RWPE2 (cell line): Measurements from ENCODE around the gene KRTAP2-4.
"Not testable (repeated sequence)": the region's sequence is repeated elsewhere in the genome, so short reads cannot be mapped to it uniquely, and the experiment has no call there.

Experiments
- ATAC-seq: fragments of 200-7000 bp; cut with Tn5 transposase; 3 replicates; pipeline ENCODE4 v1.9.1; 2021; ENCODE audit warnings: low read depth
- DNase-seq: peaks from one replicate; pipeline ENCODE4 v3.0.0-alpha.2; 2020; ENCODE audit warnings: low spot score
- H3K27ac ChIP-seq: fragments of 450-650 bp; 2 replicates; pipeline ENCODE4 v1.5.1; 2017; ENCODE audit warnings: mild to moderate bottlenecking; ENCODE audit not compliant: poor library complexity, severe bottlenecking
- H3K27me3 ChIP-seq: fragments of 250-450 bp; sonication (Bioruptor Pico); 2 replicates; pipeline ENCODE4 v1.5.1; 2021; ENCODE audit warnings: mild to moderate bottlenecking, moderate library complexity; ENCODE audit not compliant: insufficient read depth, poor library complexity, severe bottlenecking
- H3K36me3 ChIP-seq: fragments of 250-450 bp; sonication (Bioruptor Pico); 2 replicates; pipeline ENCODE4 v1.5.1; 2020; ENCODE audit warnings: low read depth, mild to moderate bottlenecking, moderate library complexity
- H3K4me1 ChIP-seq: fragments of 250-450 bp; sonication (Bioruptor Pico); 2 replicates; pipeline ENCODE4 v1.5.1; 2021; ENCODE audit warnings: mild to moderate bottlenecking, moderate library complexity; ENCODE audit not compliant: insufficient read depth, poor library complexity, severe bottlenecking
- H3K4me3 ChIP-seq: fragments of 250-450 bp; sonication (Bioruptor Pico); 2 replicates; pipeline ENCODE4 v1.5.1; 2021; ENCODE audit warnings: mild to moderate bottlenecking, moderate library complexity; ENCODE audit not compliant: severe bottlenecking
- H3K9me3 ChIP-seq: fragments of 250-450 bp; sonication (Bioruptor Pico); 2 replicates; pipeline ENCODE4 v1.5.1; 2021; ENCODE audit warnings: mild to moderate bottlenecking, moderate library complexity; ENCODE audit not compliant: severe bottlenecking
- TF ChIP-seq, protein P1 (sequence below): fragments of 450-650 bp; IDR thresholded peaks from one replicate; pipeline ENCODE4 v1.5.1; 2017; ENCODE audit warnings: mild to moderate bottlenecking, moderate library complexity; ENCODE audit not compliant: poor library complexity, severe bottlenecking

Gene KRTAP2-4

DNA sequence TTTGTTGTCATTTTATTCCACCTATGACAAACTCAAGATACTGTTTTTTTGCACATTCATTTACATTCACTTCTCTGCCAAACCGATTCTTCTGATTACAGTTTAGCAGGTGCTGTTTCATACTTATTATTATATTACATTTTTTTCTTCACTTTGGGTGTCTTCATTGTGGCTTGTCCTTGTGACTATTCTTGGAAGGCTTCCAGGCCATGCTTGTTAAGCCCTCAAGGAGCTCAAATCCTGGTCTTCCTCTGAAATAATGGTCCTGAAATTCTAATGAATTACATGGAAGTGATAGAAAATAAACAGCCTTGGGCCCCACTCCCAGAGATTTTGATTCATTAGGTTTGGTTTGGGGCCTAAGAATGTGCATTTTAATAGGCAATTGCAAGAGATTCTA, 1.4 kb downstream of the KRTAP2-4 start:
- no peaks in the 10 kb centered on the region for H3K9me3 ChIP-seq
- H3K36me3 ChIP-seq = no peaks in the 10 kb centered on the region
- peaks cover 38% of the 10 kb centered on the region for H3K4me1 ChIP-seq
- no peaks in the 10 kb centered on the region for H3K27me3 ChIP-seq
- no peak overlapping the region for H3K27ac ChIP-seq
- ATAC-seq (no peak), DNase-seq (no peak)
- H3K4me3 ChIP-seq = no peak overlapping the region
- TF ChIP-seq, protein P1, sequence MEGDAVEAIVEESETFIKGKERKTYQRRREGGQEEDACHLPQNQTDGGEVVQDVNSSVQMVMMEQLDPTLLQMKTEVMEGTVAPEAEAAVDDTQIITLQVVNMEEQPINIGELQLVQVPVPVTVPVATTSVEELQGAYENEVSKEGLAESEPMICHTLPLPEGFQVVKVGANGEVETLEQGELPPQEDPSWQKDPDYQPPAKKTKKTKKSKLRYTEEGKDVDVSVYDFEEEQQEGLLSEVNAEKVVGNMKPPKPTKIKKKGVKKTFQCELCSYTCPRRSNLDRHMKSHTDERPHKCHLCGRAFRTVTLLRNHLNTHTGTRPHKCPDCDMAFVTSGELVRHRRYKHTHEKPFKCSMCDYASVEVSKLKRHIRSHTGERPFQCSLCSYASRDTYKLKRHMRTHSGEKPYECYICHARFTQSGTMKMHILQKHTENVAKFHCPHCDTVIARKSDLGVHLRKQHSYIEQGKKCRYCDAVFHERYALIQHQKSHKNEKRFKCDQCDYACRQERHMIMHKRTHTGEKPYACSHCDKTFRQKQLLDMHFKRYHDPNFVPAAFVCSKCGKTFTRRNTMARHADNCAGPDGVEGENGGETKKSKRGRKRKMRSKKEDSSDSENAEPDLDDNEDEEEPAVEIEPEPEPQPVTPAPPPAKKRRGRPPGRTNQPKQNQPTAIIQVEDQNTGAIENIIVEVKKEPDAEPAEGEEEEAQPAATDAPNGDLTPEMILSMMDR = no peak

DNA sequence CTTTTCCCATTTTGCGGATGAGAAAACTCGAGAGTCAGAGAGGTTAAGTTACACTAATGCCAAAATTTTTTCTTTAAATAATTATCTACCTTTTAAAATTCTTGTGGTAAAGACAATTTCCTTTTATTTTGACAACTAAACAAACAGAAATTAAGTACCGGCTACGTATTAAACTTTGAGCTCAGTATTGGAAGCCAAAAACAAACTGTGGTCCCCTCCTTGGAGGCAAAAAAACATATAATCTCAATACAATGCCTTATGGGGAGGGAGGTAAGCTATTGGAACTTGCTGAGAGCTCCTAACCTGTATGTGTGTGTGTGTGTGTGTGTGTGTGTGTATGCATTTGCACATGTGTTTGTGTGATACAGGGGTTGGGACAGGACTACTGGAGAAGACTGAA, 2.2 kb downstream of the KRTAP2-4 start:
- TF ChIP-seq, protein P1 = no peak
- no peaks in the 10 kb centered on the region for H3K36me3 ChIP-seq
- H3K27ac ChIP-seq = no peak overlapping the region
- peaks cover 46% of the 10 kb centered on the region for H3K4me1 ChIP-seq
- ATAC-seq (no peak), DNase-seq (no peak)
- no peak overlapping the region for H3K4me3 ChIP-seq
- no peaks in the 10 kb centered on the region for H3K27me3 ChIP-seq
- no peaks in the 10 kb centered on the region for H3K9me3 ChIP-seq

DNA sequence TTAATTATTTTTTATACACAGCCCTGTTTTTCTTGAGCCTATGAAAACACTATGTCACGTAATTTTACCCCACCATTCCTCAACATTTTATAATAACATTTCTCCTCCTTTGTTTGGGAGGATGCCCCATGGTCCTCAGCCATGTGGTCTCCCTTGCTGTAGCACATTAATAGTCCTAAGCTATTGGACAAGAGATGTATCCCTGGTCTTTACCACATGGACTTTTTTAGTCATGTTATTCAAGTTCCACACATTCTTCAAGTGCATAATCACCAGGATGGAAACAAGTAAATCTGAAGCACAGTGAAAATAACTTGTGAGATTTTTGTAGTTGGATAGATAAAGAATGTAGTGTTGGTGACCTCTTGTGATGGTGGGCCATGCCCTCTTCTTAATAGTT, 3.7 kb downstream of the KRTAP2-4 start:
- TF ChIP-seq, protein P1 = no peak
- Histone ChIP-seq H3K27me3 (no peaks in the 10 kb centered on the region), H3K36me3 (no peaks in the 10 kb centered on the region), H3K9me3 (no peaks in the 10 kb centered on the region), H3K4me1 (peaks cover 50% of the 10 kb centered on the region), H3K4me3 (no peak overlapping the region), H3K27ac (peak overlapping the region; percentile 95)
- DNase-seq (no peak), ATAC-seq (peak; percentile 29; the same call in 1 of the 3 replicates)

DNA sequence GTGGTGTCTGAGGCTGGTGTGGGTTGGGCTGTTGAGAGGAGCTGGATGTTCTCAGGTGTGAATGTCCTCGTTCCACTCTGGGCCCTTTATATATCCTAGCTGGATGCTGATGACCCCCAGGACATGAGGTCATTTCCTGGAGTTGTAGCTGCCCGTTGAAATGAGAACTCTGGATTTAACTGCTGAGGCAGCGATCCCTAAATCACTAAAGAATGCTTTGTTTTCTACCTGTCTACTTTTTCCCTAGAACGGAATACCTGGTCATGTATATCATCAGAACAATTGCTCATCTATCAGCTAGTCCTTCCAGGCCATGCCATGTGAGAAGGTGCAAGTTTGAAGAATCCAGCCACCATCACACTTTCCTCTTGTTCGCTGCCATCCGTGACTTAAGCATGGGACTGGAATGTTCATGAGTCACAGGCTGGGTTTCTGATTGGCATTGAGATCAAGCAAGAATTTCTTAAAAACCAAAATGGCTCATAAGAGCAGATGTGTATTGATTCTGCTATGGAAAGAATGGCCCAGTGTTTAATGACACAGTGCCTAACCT, 5.6 kb downstream of the KRTAP2-4 start, which contains the start of gene KRTAP2-3:
TSS of gene KRTAP2-3 (minus strand) at position 63 of the 553 bp plus-strand sequence. CDS start 64 bp downstream, outside the sequence.
- Histone ChIP-seq H3K27me3 (no peaks in the 10 kb centered on the region), H3K36me3 (no peaks in the 10 kb centered on the region), H3K4me1 (peaks cover 40% of the 10 kb centered on the region), H3K4me3 (no peak within 1 kb of the TSS), H3K27ac (peak within 1 kb of the TSS; percentile 95), H3K9me3 (no peaks in the 10 kb centered on the region)
- peak; percentile 75 for ATAC-seq
- TF ChIP-seq, protein P1 = no peak
- peak; percentile 74 for DNase-seq

DNA sequence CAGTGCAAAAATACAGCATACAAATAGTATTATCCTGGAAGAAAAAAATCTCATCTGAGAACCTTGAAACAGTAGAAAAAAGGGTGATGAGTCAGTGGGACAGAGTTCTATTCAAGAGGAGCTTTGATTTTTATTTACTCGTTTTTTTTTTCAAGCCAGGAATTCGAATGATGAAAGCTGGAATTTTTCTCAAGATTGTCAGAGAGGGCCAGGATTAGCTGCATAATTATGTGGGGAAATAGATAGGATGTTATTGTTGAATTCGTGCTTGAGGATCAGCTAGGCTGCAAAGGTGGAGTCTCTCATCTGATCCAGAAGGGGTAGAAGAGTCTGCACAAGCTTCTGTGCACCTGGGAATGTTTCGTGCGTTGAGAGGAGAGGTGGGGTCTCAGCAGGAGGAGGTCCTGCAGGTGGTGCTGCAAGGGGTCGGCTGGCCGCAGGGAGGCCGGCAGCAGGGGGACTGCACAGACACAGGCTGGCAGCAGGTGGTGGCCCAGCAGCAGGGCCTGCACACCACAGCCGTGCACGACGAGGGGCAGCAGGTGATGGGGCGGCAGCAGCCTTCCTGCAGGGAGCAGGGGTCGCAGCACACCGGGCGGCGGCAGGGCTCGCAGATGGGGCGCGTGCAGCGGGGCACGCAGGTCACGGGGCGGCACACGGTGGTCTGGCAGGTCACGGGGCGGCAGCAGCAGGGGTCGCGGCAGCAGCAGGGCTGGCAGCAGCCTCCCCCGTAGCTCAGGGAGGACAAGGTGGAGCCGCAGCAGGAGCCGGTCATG, 6.2 kb downstream of the KRTAP2-4 start:
- not testable (repeated sequence) for DNase-seq, H3K36me3 ChIP-seq, H3K4me3 ChIP-seq, H3K9me3 ChIP-seq, H3K27me3 ChIP-seq
- ATAC-seq = peak; percentile 66
- Histone ChIP-seq H3K27ac (peak overlapping the region; percentile 95), H3K4me1 (peaks cover 40% of the 10 kb centered on the region)
